Measurements from ENCODE around the gene ANKRD44. TPM values are rescaled to one million over a fixed set of nuclear protein-coding genes. Genes with fewer than 3 reads are reported as not detected.

Gene ANKRD44
- total and polyA plus RNA-seq, 12 donors = 1.1 to 20.1 (median 6.9) TPM

GRCh38 chr2:197208841-197209240 is 101.7 kb downstream of the ANKRD44 start:
- intact Hi-C loops (cut with DNase I) = no loop called here
- peaks cover 0 to 96% (median 24%) of the 10 kb centered on the region in 9 donors for H3K4me1 ChIP-seq
- TF ChIP-seq, protein P1, sequence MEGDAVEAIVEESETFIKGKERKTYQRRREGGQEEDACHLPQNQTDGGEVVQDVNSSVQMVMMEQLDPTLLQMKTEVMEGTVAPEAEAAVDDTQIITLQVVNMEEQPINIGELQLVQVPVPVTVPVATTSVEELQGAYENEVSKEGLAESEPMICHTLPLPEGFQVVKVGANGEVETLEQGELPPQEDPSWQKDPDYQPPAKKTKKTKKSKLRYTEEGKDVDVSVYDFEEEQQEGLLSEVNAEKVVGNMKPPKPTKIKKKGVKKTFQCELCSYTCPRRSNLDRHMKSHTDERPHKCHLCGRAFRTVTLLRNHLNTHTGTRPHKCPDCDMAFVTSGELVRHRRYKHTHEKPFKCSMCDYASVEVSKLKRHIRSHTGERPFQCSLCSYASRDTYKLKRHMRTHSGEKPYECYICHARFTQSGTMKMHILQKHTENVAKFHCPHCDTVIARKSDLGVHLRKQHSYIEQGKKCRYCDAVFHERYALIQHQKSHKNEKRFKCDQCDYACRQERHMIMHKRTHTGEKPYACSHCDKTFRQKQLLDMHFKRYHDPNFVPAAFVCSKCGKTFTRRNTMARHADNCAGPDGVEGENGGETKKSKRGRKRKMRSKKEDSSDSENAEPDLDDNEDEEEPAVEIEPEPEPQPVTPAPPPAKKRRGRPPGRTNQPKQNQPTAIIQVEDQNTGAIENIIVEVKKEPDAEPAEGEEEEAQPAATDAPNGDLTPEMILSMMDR (IDR thresholded peaks at IDR 0.05) = no peak
- no peaks in the 10 kb centered on the region for H3K9me3 ChIP-seq
- no peak for ATAC-seq
- H3K4me3 ChIP-seq = no peak overlapping the region
- 21 to 23% methylated on average over 3 of the region's 3 CpGs for WGBS, 2 donors
- peak overlapping the region in 1 of 10 donors; percentile 79 for H3K27ac ChIP-seq
- no peak for DNase-seq
- H3K36me3 ChIP-seq = no peaks in the 10 kb centered on the region
- no peaks in the 10 kb centered on the region for H3K27me3 ChIP-seq

DNA sequence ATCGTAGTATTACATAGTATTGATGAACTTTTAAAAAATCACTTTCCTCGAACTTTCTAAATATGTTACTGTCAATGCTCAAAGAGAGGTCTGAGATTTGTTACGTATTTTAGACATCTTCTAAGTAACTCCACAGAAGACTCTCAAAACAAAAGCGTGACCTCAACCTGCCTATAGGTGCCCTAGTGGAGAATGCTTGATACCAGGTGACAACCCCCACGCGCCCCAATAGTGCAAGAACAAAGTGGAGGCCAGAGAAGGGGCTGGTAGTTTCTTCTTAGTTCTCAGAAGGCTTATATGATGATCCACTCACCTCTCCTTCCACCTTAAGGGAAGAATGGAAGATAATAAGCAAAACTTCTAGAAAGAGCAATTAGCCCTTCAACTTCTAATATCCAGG is 102.6 kb downstream of the ANKRD44 start:
- TF ChIP-seq, protein P1 (IDR thresholded peaks at IDR 0.05) = no peak
- 79 to 80% methylated on average over 6 of the region's 6 CpGs for WGBS, 2 donors
- peaks cover 0 to 3% (median 0%) of the 10 kb centered on the region in 11 donors for H3K9me3 ChIP-seq
- H3K27ac ChIP-seq = peak overlapping the region in 2 of 10 donors; percentile 16 to 79
- intact Hi-C loops (cut with DNase I) = no loop called here
- no peak overlapping the region for H3K4me3 ChIP-seq
- no peaks in the 10 kb centered on the region for H3K36me3 ChIP-seq
- H3K4me1 ChIP-seq = peaks cover 0 to 90% (median 17%) of the 10 kb centered on the region in 9 donors
- H3K27me3 ChIP-seq = no peaks in the 10 kb centered on the region
- ATAC-seq = no peak
- no peak for DNase-seq

GRCh38 chr2:197207598-197207997 is 103.0 kb downstream of the ANKRD44 start:
- no peak overlapping the region for H3K4me3 ChIP-seq
- H3K27ac ChIP-seq = peak overlapping the region in 2 of 10 donors; percentile 16 to 79
- peaks cover 0 to 86% (median 13%) of the 10 kb centered on the region in 9 donors for H3K4me1 ChIP-seq
- no peaks in the 10 kb centered on the region for H3K36me3 ChIP-seq
- WGBS, 2 donors = 87 to 90% methylated on average over 3 of the region's 3 CpGs
- H3K9me3 ChIP-seq = peaks cover 0 to 3% (median 0%) of the 10 kb centered on the region in 11 donors
- ATAC-seq (no peak), DNase-seq (no peak)
- intact Hi-C loops (cut with DNase I) = no loop called here
- TF ChIP-seq, protein P1 (IDR thresholded peaks at IDR 0.05) = no peak
- no peaks in the 10 kb centered on the region for H3K27me3 ChIP-seq

GRCh38 chr2:197207106-197207505 is 103.5 kb downstream of the ANKRD44 start:
- no peaks in the 10 kb centered on the region for H3K27me3 ChIP-seq
- H3K4me1 ChIP-seq = peaks cover 0 to 81% (median 8%) of the 10 kb centered on the region in 9 donors
- WGBS, 2 donors = 75% methylated on average over 2 of the region's 2 CpGs
- ATAC-seq = no peak
- TF ChIP-seq, protein P1 (IDR thresholded peaks at IDR 0.05) = no peak
- H3K9me3 ChIP-seq = peaks cover 0 to 3% (median 0%) of the 10 kb centered on the region in 11 donors
- DNase-seq = no peak
- H3K4me3 ChIP-seq = no peak overlapping the region
- intact Hi-C loops (cut with DNase I) = no loop called here
- peak overlapping the region in 1 of 10 donors; percentile 79 for H3K27ac ChIP-seq
- no peaks in the 10 kb centered on the region for H3K36me3 ChIP-seq
